Measurements from ENCODE around the gene TMEM161A. TPM values are rescaled to one million over a fixed set of nuclear protein-coding genes. Genes with fewer than 3 reads are reported as not detected.
"Not testable (repeated sequence)": the region's sequence is repeated elsewhere in the genome, so short reads cannot be mapped to it uniquely, and the experiment has no call there.

Gene TMEM161A
- total RNA-seq, 4 donors from 2014 or later = 23.4 to 31.8 (median 27.9) TPM

DNA sequence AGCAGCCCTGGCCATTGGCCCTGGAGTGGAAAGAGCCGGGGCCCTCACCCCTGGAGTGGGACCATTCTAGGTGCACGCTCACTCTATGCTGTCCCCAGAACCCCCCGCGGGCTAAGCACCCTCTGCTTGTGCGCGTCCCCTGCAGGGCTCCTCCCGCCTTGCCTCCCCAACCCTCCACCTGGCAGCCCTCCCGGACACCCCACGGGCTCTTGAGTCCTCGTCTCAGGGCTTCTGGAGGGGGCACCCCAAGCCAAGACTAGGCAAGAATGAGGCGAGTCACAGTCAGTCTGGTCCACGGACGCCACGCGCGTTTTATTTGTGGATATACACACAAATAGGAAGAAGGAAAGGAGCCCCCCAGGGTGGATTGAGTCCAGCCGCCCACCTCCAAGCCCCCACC is 7.0 kb upstream of the TMEM161A start:
- TF ChIP-seq, protein P1, sequence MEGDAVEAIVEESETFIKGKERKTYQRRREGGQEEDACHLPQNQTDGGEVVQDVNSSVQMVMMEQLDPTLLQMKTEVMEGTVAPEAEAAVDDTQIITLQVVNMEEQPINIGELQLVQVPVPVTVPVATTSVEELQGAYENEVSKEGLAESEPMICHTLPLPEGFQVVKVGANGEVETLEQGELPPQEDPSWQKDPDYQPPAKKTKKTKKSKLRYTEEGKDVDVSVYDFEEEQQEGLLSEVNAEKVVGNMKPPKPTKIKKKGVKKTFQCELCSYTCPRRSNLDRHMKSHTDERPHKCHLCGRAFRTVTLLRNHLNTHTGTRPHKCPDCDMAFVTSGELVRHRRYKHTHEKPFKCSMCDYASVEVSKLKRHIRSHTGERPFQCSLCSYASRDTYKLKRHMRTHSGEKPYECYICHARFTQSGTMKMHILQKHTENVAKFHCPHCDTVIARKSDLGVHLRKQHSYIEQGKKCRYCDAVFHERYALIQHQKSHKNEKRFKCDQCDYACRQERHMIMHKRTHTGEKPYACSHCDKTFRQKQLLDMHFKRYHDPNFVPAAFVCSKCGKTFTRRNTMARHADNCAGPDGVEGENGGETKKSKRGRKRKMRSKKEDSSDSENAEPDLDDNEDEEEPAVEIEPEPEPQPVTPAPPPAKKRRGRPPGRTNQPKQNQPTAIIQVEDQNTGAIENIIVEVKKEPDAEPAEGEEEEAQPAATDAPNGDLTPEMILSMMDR (IDR thresholded peaks at IDR 0.05) = no peak
- TF ChIP-seq POLR2A (IDR thresholded peaks at IDR 0.05) (no peak), POLR2AphosphoS5 (IDR thresholded peaks at IDR 0.05) (no peak), EP300 (IDR thresholded peaks at IDR 0.05) (no peak)
- H3K27me3 ChIP-seq = no peaks in the 10 kb centered on the region
- no peaks in the 10 kb centered on the region for H3K9me3 ChIP-seq
- H3K36me3 ChIP-seq = peaks cover 33% of the 10 kb centered on the region
- whole genome bisulfite sequencing = 74% methylated on average over 16 of the region's 17 CpGs
- H3K4me3 ChIP-seq = no peak overlapping the region
- H3K4me1 ChIP-seq = peaks cover 3% of the 10 kb centered on the region
- no peak for DNase-seq (ENCODE audit: low spot score in 2 of 2)
- H3K27ac ChIP-seq = no peak overlapping the region

DNA sequence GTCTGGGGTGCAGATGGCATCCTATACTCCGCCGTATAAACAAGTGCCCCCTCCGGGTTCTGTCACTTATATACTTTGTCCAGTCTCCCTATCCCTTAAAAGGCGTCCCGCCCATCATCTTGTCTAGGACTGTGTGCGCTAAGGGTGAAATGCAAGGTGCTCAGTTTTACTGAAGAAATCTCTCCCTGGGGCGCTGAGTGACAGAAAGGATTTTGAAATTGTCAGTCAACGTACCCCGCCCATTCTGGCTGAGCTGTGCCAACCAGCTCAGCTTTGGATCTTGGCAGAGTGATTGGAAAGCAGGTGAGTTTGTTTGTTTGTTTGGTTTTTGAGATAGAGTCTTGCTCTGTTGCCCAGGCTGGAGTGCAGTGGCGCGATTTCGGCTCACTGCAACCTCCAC is 4.1 kb upstream of the TMEM161A start:
- no peak overlapping the region for H3K4me3 ChIP-seq
- peaks cover 10% of the 10 kb centered on the region for H3K36me3 ChIP-seq
- 68% methylated on average over 11 of the region's 12 CpGs for WGBS
- DNase-seq (ENCODE audit: low spot score in 2 of 2) = no peak
- H3K27ac ChIP-seq = no peak overlapping the region
- H3K9me3 ChIP-seq = no peaks in the 10 kb centered on the region
- TF ChIP-seq POLR2A (IDR thresholded peaks at IDR 0.05) = no peak
- TF ChIP-seq EP300 (IDR thresholded peaks at IDR 0.05) = no peak
- no peak for TF ChIP-seq POLR2AphosphoS5 (IDR thresholded peaks at IDR 0.05)
- no peaks in the 10 kb centered on the region for H3K27me3 ChIP-seq
- peaks cover 11% of the 10 kb centered on the region for H3K4me1 ChIP-seq

DNA sequence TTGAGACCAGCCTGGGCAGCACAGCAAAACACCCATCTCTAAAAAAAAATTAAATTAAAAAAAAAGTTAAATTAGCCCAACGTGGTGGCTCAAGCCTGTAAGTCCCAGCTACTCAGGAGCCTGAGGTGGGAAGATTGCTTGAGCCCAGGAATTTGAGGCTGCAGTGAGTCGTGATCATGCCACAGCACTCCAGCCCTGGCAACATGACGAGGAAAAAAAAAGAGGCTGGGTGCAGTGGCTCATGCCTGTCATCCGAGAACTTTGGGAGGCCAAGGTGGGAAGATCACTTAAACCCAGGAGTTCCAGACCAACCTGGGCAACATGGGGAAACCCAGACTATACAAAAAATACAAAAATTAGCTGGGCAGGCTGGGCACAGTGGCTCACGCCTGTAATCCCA is 2.2 kb upstream of the TMEM161A start:
- H3K4me1 ChIP-seq = peaks cover 12% of the 10 kb centered on the region
- no peak overlapping the region for H3K27ac ChIP-seq
- H3K27me3 ChIP-seq = no peaks in the 10 kb centered on the region
- no peaks in the 10 kb centered on the region for H3K9me3 ChIP-seq
- WGBS = 62% methylated on average over 5 of the region's 5 CpGs
- H3K4me3 ChIP-seq = no peak overlapping the region
- DNase-seq (ENCODE audit: low spot score in 2 of 2) = no peak
- TF ChIP-seq, protein P1 (IDR thresholded peaks at IDR 0.05) = no peak
- no peak for TF ChIP-seq EP300 (IDR thresholded peaks at IDR 0.05)
- no peak for TF ChIP-seq POLR2A (IDR thresholded peaks at IDR 0.05)
- TF ChIP-seq POLR2AphosphoS5 (IDR thresholded peaks at IDR 0.05) = no peak
- H3K36me3 ChIP-seq = no peaks in the 10 kb centered on the region

DNA sequence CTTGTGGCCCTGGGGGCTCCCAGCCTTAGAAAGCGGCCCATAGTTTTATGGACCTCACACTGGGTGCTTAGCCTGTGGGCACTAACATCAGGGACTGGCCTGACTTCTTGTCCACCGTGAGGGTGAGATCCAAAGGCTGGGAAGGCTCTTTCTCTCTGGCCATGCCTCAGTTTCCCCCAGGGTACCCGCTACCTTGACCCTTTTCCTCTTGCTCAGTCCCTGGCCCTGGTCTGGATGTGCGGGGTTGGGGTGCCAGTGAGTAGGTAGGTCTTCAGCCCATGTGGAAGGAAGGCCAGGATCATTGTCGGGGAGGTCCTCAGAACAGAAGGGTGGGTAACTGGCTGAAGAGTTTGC is 1.6 kb upstream of the TMEM161A start:
- Histone ChIP-seq H3K9me3 (no peaks in the 10 kb centered on the region), H3K27ac (no peak overlapping the region), H3K27me3 (no peaks in the 10 kb centered on the region), H3K4me1 (peaks cover 12% of the 10 kb centered on the region), H3K4me3 (no peak overlapping the region), H3K36me3 (no peaks in the 10 kb centered on the region)
- DNase-seq (ENCODE audit: low spot score in 2 of 2) = no peak
- WGBS = 20% methylated on average over 1 of the region's 5 CpGs
- no peak for TF ChIP-seq EP300 (IDR thresholded peaks at IDR 0.05)
- no peak for TF ChIP-seq POLR2AphosphoS5 (IDR thresholded peaks at IDR 0.05)
- TF ChIP-seq, protein P1 (IDR thresholded peaks at IDR 0.05) = no peak
- TF ChIP-seq POLR2A (IDR thresholded peaks at IDR 0.05) = no peak

DNA sequence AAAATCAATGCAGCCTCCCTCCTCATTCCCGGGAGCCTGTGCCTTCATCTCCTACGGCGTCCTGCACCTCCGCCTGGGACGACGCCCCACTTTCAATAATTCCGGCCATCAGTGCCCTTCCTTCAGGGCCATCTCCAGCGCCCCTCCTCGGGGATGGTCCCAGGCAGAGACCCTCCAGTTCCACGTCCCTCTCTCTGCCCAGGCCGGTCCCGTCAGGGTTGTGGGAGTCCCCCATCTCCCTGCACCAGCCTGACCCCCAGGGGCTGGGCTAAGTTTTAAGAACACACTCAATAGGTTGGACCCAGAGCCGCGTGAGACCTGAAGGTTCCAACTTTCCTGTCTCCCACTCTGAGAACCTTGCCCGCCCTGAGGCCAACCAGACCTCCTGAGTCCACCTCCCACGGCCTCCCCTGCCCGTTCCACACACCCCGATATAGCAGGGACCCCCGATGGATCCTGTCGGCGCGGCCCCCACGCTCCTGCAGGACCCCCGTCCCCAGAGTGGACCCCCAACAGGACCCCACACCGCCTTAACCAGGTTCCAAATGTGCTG is 646 bp downstream of the TMEM161A start:
- Histone ChIP-seq H3K4me3 (peak overlapping the region; percentile 69), H3K27me3 (no peaks in the 10 kb centered on the region), H3K36me3 (peaks cover 2% of the 10 kb centered on the region), H3K9me3 (no peaks in the 10 kb centered on the region), H3K4me1 (peaks cover 12% of the 10 kb centered on the region), H3K27ac (no peak overlapping the region)
- DNase-seq (ENCODE audit: low spot score in 2 of 2) = no peak
- 14% methylated on average over 17 of the region's 25 CpGs for WGBS
- TF ChIP-seq EP300 (IDR thresholded peaks at IDR 0.05) (no peak), POLR2A (IDR thresholded peaks at IDR 0.05) (no peak), POLR2AphosphoS5 (IDR thresholded peaks at IDR 0.05) (no peak)
- TF ChIP-seq, protein P1 (IDR thresholded peaks at IDR 0.05) = no peak

DNA sequence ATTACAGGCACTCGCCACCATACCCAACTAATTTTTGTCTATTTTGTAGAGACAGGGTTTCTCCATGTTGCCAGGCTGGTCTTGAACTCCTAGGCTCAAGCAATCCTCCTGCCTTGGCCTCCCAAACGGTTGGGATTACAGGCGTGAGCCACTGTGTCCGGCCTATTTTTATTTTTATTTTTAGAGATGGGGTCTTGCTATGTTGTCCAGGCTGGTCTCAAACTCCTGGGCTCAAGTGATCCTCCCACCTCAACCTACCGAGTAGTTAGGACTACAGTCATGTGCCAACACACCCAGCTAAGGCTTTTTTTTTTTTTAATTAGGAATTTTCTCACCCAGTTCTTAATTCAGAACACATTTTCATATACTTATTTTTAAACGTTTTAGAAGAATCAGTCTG is 2.6 kb downstream of the TMEM161A start:
- H3K4me3 ChIP-seq; H3K27ac ChIP-seq; H3K36me3 ChIP-seq; DNase-seq (ENCODE audit: low spot score in 2 of 2); H3K9me3 ChIP-seq; H3K27me3 ChIP-seq: not testable (repeated sequence)
- 75% methylated on average over 6 of the region's 6 CpGs for WGBS
- peaks cover 12% of the 10 kb centered on the region for H3K4me1 ChIP-seq
